Heart right ventricle (tissue), 16 donors: ENCODE results near the gene KCNN3. TPM values are rescaled to one million over a fixed set of nuclear protein-coding genes. Genes with fewer than 3 reads are reported as not detected.

Experiments used
- ATAC-seq, 8 donors: fragments of 200-7000 bp; cut with Tn5 transposase; one replicate each; pipeline ENCODE4 v1.9.1; 2020; ENCODE audit warnings: mild to moderate bottlenecking in 8 of 8, moderate library complexity in 8 of 8, moderate number of reproducible peaks in 1 of 8
- DNase-seq, 2 donors: peaks; one replicate each; pipeline ENCODE4 v3.0.0-alpha.2; 2020
- H3K27ac ChIP-seq, 10 donors: fragments of 200-600 bp; sonication (generic) in 2 of 10; one replicate each; pipeline versions ENCODE4 v1.5.0 to v1.8.0; 2020 to 2022; ENCODE audit warnings: mild to moderate bottlenecking in 3 of 10
- H3K27me3 ChIP-seq, 7 donors: fragments of 200-600 bp; one replicate each; pipeline ENCODE4 v1.8.0; 2021 to 2022; ENCODE audit warnings: mild to moderate bottlenecking in 2 of 7
- H3K36me3 ChIP-seq, 9 donors: fragments of 200-600 bp; sonication (generic) in 1 of 9; one replicate each; pipeline versions ENCODE4 v1.5.0 to v1.8.0; 2020 to 2022; ENCODE audit warnings: mild to moderate bottlenecking in 2 of 9
- H3K4me1 ChIP-seq, 9 donors: fragments of 200-600 bp; sonication (generic) in 1 of 9; one replicate each; pipeline versions ENCODE4 v1.5.0 to v1.8.0; 2020 to 2022; ENCODE audit warnings: mild to moderate bottlenecking in 4 of 9
- H3K4me3 ChIP-seq, 10 donors: fragments of 200-600 bp; sonication (generic) in 2 of 10; one replicate each; pipeline versions ENCODE4 v1.5.0 to v1.8.0; 2020 to 2022; ENCODE audit warnings: mild to moderate bottlenecking in 7 of 10, moderate library complexity in 2 of 10
- H3K9me3 ChIP-seq, 11 donors: fragments of 200-600 bp in 10 of 11; sonication (generic) in 2 of 11; one replicate each; pipeline versions ENCODE4 v1.5.0 to v1.8.0; 2013 to 2022; ENCODE audit warnings: mild to moderate bottlenecking in 2 of 11, control low read depth in 1 of 11, moderate library complexity in 1 of 11
- WGBS, 2 donors: extraction: QIAGEN DNeasy Blood & Tissue Kit; methylation state at CpG; one replicate each; pipeline ENCODE4 v1.1.7; 2013; ENCODE audit warnings: inconsistent platforms in 1 of 2; 5-methylcytosine and 5-hydroxymethylcytosine counted together
- intact Hi-C, 10 donors: fragments of 100-400 bp; cut with DNase I; formaldehyde crosslinking; loops; one replicate each; pipeline versions ENCODE4 v1.11.1 to v1.14.2; 2022
- polyA plus RNA-seq, 2 donors: library from polyadenylated mRNA; stranded (reverse); fragments of 200-250 nt; gene quantifications; one replicate each; pipeline ENCODE4 v1.2.3, GENCODE V29; 2013
- total RNA-seq, 10 donors: library from RNA; stranded (reverse); fragmentation: NEBNext Ultra II Directional in 3 of 10; extraction: Animal tissue kit (Norgen Biotek cat#: 25700) in 3 of 10; gene quantifications; one replicate each; pipeline versions ENCODE4 v1.2.1 to v1.2.4, GENCODE V29; 2021 to 2023
- TF ChIP-seq, protein P1 (sequence below), 9 donors: fragments of 200-600 bp; sonication (generic) in 2 of 9; IDR thresholded peaks; one replicate each; pipeline versions ENCODE4 v1.5.0 to v1.8.0; 2021 to 2022; ENCODE audit warnings: antibody characterized with exemption in 9 of 9, mild to moderate bottlenecking in 5 of 9, moderate library complexity in 1 of 9
- donor health status: Arrhythmogenic right ventricular cardiomyopathy.
- donor health status: ischemic (EF 13 %, LVEDD 7.1; RV severe dilation, severe dysfunction).
- donor health status: healthy with polysubstance abuse.
- donor health status: DM: no; HTN: yes; CAD: no.
- donor health status: DM: no; HTN: no; CAD: no.
- donor health status: ischemic (EF 25% LVEDD 6.9; RV normal size, moderate dysfunction).
- donor health status: ischemic (EF 25% LVEDD 5.7; RV mildly dilated, moderate dysfunction).
- donor health status: healthy.
- donor health status: DM: yes; HTN: yes; CAD: no.
- donor health status: Ischemic cardiomyopathy.
- donor health status: ischemic (EF 35%, LVEDD 5.7; RV mildly dilated, moderate dysfunction).
- donor health status: nonischemic (EF 11% LVEDD 7.7; RV severe dilation, severe dysfunction).
- donor health status: DM: yes; HTN: yes; CAD: no.
- donor health status: PGD.
- donor health status: ischemic (EF 29% LVEDD 5.4; RV normal size, mild dysfunction).
- donor health status: nonischemic (EF 23%, LVEDD 6.1; RV moderate dilation, normal function).

The KCNN3 gene
- total and polyA plus RNA-seq, 12 donors: 0.17 to 5.9 (median 2.6) TPM

GRCh38 chr1:154745286-154745731 lies 124.8 kb downstream of the KCNN3 start:
- intact Hi-C loops: no loop called here
- ATAC-seq: peak; percentile 62 to 80 (median 71)

DNA sequence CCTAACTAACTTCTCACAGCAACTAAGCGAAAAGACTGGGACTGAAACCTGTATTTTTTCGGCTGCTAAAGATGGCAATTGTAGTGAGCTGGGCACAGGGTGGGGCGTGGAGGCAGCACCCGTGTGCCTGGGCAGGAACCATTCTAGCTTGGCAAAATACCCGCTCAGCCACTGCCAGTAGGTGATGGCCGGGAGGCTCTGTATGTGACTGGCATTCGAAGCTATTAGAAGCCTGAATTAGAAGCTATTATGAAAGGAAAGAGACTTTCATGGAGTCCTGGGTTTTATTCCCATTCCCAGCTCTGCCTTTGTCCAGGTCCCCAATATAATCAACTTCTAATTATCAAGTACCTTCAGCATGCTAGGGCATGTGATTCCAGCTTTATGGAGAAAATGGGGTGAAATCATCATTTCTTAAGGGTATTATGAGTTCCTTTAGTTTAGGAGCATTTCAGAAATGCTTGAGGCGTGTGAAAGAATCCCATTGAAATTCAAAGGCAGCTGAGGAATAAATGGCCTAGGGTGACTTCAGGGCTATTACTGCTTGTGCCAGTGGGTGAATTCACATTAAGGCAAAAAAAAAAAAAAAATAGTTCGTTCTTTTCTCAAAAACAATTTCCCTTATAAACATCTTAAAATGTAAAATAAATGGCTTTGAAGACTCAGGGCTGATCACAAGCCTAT lies 125.6 kb downstream of the KCNN3 start:
- TF ChIP-seq, protein P1, sequence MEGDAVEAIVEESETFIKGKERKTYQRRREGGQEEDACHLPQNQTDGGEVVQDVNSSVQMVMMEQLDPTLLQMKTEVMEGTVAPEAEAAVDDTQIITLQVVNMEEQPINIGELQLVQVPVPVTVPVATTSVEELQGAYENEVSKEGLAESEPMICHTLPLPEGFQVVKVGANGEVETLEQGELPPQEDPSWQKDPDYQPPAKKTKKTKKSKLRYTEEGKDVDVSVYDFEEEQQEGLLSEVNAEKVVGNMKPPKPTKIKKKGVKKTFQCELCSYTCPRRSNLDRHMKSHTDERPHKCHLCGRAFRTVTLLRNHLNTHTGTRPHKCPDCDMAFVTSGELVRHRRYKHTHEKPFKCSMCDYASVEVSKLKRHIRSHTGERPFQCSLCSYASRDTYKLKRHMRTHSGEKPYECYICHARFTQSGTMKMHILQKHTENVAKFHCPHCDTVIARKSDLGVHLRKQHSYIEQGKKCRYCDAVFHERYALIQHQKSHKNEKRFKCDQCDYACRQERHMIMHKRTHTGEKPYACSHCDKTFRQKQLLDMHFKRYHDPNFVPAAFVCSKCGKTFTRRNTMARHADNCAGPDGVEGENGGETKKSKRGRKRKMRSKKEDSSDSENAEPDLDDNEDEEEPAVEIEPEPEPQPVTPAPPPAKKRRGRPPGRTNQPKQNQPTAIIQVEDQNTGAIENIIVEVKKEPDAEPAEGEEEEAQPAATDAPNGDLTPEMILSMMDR (IDR thresholded peaks at IDR 0.05): no peak
- Histone ChIP-seq H3K27ac (no peak overlapping the region), H3K4me3 (no peak overlapping the region), H3K27me3 (peaks cover 0 to 4% (median 0%) of the 10 kb centered on the region in 7 donors), H3K9me3 (peaks cover 0 to 13% (median 0%) of the 10 kb centered on the region in 11 donors), H3K4me1 (peaks cover 5 to 61% (median 29%) of the 10 kb centered on the region in 9 donors), H3K36me3 (no peaks in the 10 kb centered on the region)
- intact Hi-C loops: no loop called here
- DNase-seq (no peak), ATAC-seq (no peak)
- 85 to 91% methylated on average over 9 of the region's 9 CpGs for WGBS, 2 donors

More at GRCh38 chr1:154745286-154745731, 124.8 kb downstream of the KCNN3 start:
- WGBS, 2 donors: 58 to 59% methylated on average over 5 of the region's 5 CpGs
- H3K9me3 ChIP-seq: peaks cover 0 to 11% (median 0%) of the 10 kb centered on the region in 11 donors
- H3K27me3 ChIP-seq: peaks cover 0 to 4% (median 0%) of the 10 kb centered on the region in 7 donors
- H3K27ac ChIP-seq: peak overlapping the region in 1 of 10 donors; percentile 4
- H3K4me1 ChIP-seq: peaks cover 5 to 62% (median 29%) of the 10 kb centered on the region in 9 donors
- TF ChIP-seq, protein P1 (IDR thresholded peaks at IDR 0.05): no peak
- H3K4me3 ChIP-seq: no peak overlapping the region
- no peaks in the 10 kb centered on the region for H3K36me3 ChIP-seq
- peak; percentile 46 to 72 for DNase-seq

DNA sequence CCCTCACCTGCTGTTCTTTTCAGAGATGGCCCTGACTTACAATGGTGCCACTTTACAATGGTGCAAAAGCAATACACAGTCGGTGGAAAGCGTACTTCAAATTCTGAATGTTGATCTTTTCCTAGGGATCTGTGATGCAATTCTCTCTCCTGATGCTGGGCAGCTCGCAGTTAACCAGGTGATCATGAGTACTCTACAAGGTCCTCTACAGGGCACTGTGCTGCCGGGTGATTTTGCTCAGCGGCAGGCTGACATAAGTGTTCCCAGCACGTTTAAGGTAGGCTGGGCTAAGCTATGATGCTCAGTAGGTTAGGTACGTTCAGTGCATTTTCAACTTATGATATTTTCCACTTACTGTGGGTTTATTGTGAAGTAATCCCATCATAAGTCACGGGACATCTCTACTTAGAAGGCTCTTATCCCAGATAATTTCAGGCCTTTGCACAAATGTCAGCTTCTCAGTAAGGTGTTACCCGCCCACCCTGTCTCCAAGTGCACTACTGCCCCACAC lies 126.5 kb downstream of the KCNN3 start:
- ATAC-seq (no peak), DNase-seq (no peak)
- Histone ChIP-seq H3K4me1 (peaks cover 5 to 53% (median 29%) of the 10 kb centered on the region in 9 donors), H3K4me3 (no peak overlapping the region), H3K27me3 (no peaks in the 10 kb centered on the region), H3K36me3 (no peaks in the 10 kb centered on the region), H3K9me3 (peaks cover 0 to 13% (median 0%) of the 10 kb centered on the region in 11 donors), H3K27ac (no peak overlapping the region)
- TF ChIP-seq, protein P1 (IDR thresholded peaks at IDR 0.05): no peak
- intact Hi-C loops: no loop called here
- WGBS, 2 donors: 82 to 87% methylated on average over 9 of the region's 9 CpGs

DNA sequence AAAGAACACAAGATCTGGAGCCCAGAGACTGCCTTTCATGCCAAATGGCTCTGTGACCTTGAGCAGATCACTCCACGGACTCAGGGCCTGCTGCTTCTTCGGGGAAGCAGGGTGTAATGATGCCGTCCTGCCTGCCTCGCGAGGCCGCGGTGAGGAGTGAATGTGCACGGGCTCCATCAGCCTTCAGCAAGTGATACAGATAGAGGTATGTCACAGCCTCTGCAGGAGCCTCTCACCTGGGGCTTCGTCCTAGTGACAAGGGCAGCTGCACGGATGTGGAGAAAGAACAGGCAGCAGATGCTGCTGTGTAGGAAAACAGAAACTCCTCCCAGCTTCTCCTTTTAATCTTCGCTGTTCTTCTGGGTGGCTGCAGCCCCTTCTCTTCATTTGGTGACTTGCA lies 127.5 kb downstream of the KCNN3 start:
- peak in 3 of 8 donors; percentile 11 to 47 (median 24) for ATAC-seq
- no peak overlapping the region for H3K4me3 ChIP-seq
- 60 to 72% methylated on average over 11 of the region's 11 CpGs for WGBS, 2 donors

More for the DNA sequence above, 127.5 kb downstream of the KCNN3 start:
- DNase-seq: no peak
- TF ChIP-seq, protein P1 (IDR thresholded peaks at IDR 0.05): no peak
- intact Hi-C loops: no loop called here
- peak overlapping the region in 2 of 10 donors; percentile 65 to 79 for H3K27ac ChIP-seq
- H3K9me3 ChIP-seq: peaks cover 0 to 13% (median 0%) of the 10 kb centered on the region in 11 donors
- H3K36me3 ChIP-seq: no peaks in the 10 kb centered on the region
- peaks cover 2 to 45% (median 25%) of the 10 kb centered on the region in 9 donors for H3K4me1 ChIP-seq
- no peaks in the 10 kb centered on the region for H3K27me3 ChIP-seq
